ENCODE measurements around the gene TRIM4. TPM values are rescaled to one million over a fixed set of nuclear protein-coding genes. Genes with fewer than 3 reads are reported as not detected.
"Not testable (repeated sequence)": the region's sequence is repeated elsewhere in the genome, so short reads cannot be mapped to it uniquely, and the experiment has no call there.

Gene TRIM4
- 34.0 and 35.8 TPM in 2 replicates for total RNA-seq (2021)
- percentile 84 among the genes with signal in this experiment for Bru-seq, nascent RNA
- percentile 85 among the genes with signal in this experiment for BruChase-seq, experiment 1, labeled RNA remaining after a 2-hour chase
- BruChase-seq, experiment 2, labeled RNA remaining after a 6-hour chase = percentile 74 among the genes with signal in this experiment
- long read RNA-seq, transcript TRIM4-202 (6 exons, 1,942 nt) = minor isoform, 13 of 55 reads
- long read RNA-seq, transcript TRIM4-201 (6 exons, 3,374 nt) = major isoform, 26 of 55 reads
- long read RNA-seq, partial matches to known transcripts = 4 of 55 reads
- long read RNA-seq, other reads (novel, unspliced or antisense) = 11 of 55 reads

DNA sequence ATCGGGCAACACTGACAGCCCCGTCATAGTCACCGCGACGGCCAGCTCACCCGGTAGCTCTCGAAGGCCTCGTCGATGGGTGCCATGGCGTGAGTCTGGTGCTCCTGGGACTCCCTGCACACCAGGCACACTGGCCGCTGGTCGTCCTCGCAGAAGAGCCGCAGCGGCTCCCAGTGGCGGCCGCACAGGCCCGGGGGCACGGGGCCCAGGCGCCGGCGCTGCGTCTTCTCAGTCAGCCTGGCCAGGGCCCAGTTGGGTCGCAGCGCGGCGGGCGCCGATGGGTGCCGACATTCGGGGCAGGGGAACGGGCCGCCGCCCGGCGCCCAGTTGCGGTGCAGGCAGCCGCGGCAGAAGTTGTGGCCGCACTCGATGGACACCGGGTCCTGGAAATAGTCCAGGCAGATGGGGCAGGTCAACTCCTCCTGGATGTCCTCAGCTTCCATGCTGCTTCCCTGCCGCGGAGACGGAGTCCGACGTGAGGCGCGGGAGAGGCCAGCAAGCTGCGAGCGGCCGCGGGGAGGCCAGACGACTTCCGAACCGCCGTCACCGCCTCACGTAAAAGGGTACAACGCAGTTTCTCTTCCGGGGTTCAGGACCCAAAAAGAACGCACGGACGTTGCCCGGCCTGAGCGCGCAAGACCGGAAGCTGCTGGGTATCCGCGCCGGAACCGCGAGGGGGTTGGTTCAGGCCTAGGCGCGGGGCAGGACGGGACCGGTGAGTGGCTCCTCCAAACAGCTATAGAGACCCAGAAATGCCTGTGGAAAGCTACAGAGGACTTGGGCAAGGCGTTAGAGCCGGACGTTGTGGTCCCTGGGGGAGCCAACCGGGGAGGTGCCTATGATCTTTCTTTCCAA is at the start of gene TRIM4:
Gene TRIM4, minus strand, starts transcription at position 572 of the 855 bp plus-strand sequence. Its CDS starts 129 bp downstream, at position 443.
- TF ChIP-seq, protein P1, sequence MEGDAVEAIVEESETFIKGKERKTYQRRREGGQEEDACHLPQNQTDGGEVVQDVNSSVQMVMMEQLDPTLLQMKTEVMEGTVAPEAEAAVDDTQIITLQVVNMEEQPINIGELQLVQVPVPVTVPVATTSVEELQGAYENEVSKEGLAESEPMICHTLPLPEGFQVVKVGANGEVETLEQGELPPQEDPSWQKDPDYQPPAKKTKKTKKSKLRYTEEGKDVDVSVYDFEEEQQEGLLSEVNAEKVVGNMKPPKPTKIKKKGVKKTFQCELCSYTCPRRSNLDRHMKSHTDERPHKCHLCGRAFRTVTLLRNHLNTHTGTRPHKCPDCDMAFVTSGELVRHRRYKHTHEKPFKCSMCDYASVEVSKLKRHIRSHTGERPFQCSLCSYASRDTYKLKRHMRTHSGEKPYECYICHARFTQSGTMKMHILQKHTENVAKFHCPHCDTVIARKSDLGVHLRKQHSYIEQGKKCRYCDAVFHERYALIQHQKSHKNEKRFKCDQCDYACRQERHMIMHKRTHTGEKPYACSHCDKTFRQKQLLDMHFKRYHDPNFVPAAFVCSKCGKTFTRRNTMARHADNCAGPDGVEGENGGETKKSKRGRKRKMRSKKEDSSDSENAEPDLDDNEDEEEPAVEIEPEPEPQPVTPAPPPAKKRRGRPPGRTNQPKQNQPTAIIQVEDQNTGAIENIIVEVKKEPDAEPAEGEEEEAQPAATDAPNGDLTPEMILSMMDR (conservative IDR thresholded peaks at IDR 0.05) = no peak; the same call in 1 of the 2 replicates
- TF ChIP-seq EZH2 (IDR thresholded peaks at IDR 0.05; ENCODE audit: low read depth) = no peak
- Histone ChIP-seq H3K9me3 (ENCODE audit: insufficient read depth, low read depth) (no peaks in the 10 kb centered on the region), H3K4me1 (replicated peaks; ENCODE audit: insufficient read depth) (peaks cover 16% of the 10 kb centered on the region), H3K4me2 (peak within 1 kb of the TSS; percentile 91), H3K4me3 (peak within 1 kb of the TSS; percentile 97), H3K79me2 (ENCODE audit: low read depth) (peaks cover 47% of the 10 kb centered on the region), H3K27me3 (ENCODE audit: insufficient read depth, low read depth) (no peaks in the 10 kb centered on the region), H3K27ac (peak within 1 kb of the TSS; percentile 65), H3K9me2 (ENCODE audit: insufficient read depth) (no peaks in the 10 kb centered on the region), H2AFZ (peak within 1 kb of the TSS; percentile 96), H3K36me3 (ENCODE audit: low read depth) (peaks cover 9% of the 10 kb centered on the region), H3F3A (ENCODE audit: insufficient read depth, low read depth) (peaks cover 24% of the 10 kb centered on the region; the same call in 1 of the 2 replicates), H4K20me1 (ENCODE audit: insufficient read depth) (peaks cover 21% of the 10 kb centered on the region)
- DNase-seq = peak; percentile 79 to 91
- TSS peak; percentile 68 for BruUV-seq (replicated peaks)
- POLR2A ChIA-PET (ENCODE audit: unreplicated experiment) = interaction anchor here (0.6 to 1.0 kb wide), 7 partner anchors 11 to 787 kb away, joined by 3 to 7 read pairs (median 3); partner anchors contain the start of genes ATP5MF and POP7
- CTCF ChIA-PET = interaction anchor here (0.6 to 1.4 kb wide), 5 partner anchors 11 to 287 kb away, joined by 3 to 4 read pairs (median 4); no protein-coding TSS in a partner anchor
- intact Hi-C loops (cut with micrococcal nuclease; ENCODE audit: unreplicated experiment) = loop anchor here (2.0 kb wide), 1 partner anchor 162 kb away; the partner anchor contains the start of gene ZNF3

GRCh38 chr7:99958564-99959227 is 39.4 kb upstream of the TRIM4 start:
- Histone ChIP-seq H3K27me3 (ENCODE audit: insufficient read depth, low read depth) (peaks cover 53% of the 10 kb centered on the region), H3K4me2 (no peak overlapping the region), H3K79me2 (ENCODE audit: low read depth) (no peaks in the 10 kb centered on the region), H3K4me1 (replicated peaks; ENCODE audit: insufficient read depth) (peaks cover 12% of the 10 kb centered on the region), H4K20me1 (ENCODE audit: insufficient read depth) (no peaks in the 10 kb centered on the region), H3K36me3 (ENCODE audit: low read depth) (no peaks in the 10 kb centered on the region), H3K4me3 (no peak overlapping the region), H3K9me3 (ENCODE audit: insufficient read depth, low read depth) (no peaks in the 10 kb centered on the region), H3F3A (ENCODE audit: insufficient read depth, low read depth) (peaks cover 15% of the 10 kb centered on the region), H3K27ac (no peak overlapping the region), H3K9me2 (ENCODE audit: insufficient read depth) (no peaks in the 10 kb centered on the region), H2AFZ (no peak overlapping the region)
- POLR2A ChIA-PET (ENCODE audit: unreplicated experiment) = no interaction called here
- intact Hi-C loops (cut with micrococcal nuclease; ENCODE audit: unreplicated experiment) = no loop called here
- CTCF ChIA-PET = no interaction called here
- no TSS peak for BruUV-seq (replicated peaks)
- DNase-seq = no peak
- TF ChIP-seq, protein P1 (conservative IDR thresholded peaks at IDR 0.05) = no peak
- TF ChIP-seq EZH2 (IDR thresholded peaks at IDR 0.05; ENCODE audit: low read depth) = no peak

- Histone ChIP-seq H3K27ac (peak overlapping the region; percentile 22), H3K4me2 (peak overlapping the region; percentile 51), H3K27me3 (ENCODE audit: insufficient read depth, low read depth) (peaks cover 18% of the 10 kb centered on the region; the same call in 1 of the 2 replicates), H2AFZ (no peak overlapping the region), H3K4me3 (no peak overlapping the region), H3K79me2 (ENCODE audit: low read depth) (no peaks in the 10 kb centered on the region), H3K4me1 (replicated peaks; ENCODE audit: insufficient read depth) (peaks cover 12% of the 10 kb centered on the region), H4K20me1 (ENCODE audit: insufficient read depth) (no peaks in the 10 kb centered on the region), H3F3A (ENCODE audit: insufficient read depth, low read depth) (peaks cover 19% of the 10 kb centered on the region), H3K9me2 (ENCODE audit: insufficient read depth) (no peaks in the 10 kb centered on the region), H3K36me3 (ENCODE audit: low read depth) (no peaks in the 10 kb centered on the region), H3K9me3 (ENCODE audit: insufficient read depth, low read depth) (0 out of 2 replicates have a peak, but pooled peaks cover 6% of the 10 kb centered on the region)
- DNase-seq = peak; percentile 79 to 88
- no TSS peak for BruUV-seq (replicated peaks)
- POLR2A ChIA-PET (ENCODE audit: unreplicated experiment) = interaction anchor here (0.5 to 0.7 kb wide), 7 partner anchors 41 to 897 kb away, joined by 3 to 10 read pairs (median 5); partner anchors contain the start of gene SLC12A9
- CTCF ChIA-PET = interaction anchor here (0.7 to 0.8 kb wide), 4 partner anchors 36 to 98 kb away, joined by 3 to 13 read pairs (median 6); no protein-coding TSS in a partner anchor
- TF ChIP-seq, protein P1 (conservative IDR thresholded peaks at IDR 0.05) = no peak
- TF ChIP-seq EZH2 (IDR thresholded peaks at IDR 0.05; ENCODE audit: low read depth) = no peak
- intact Hi-C loops (cut with micrococcal nuclease; ENCODE audit: unreplicated experiment) = no loop called here
These were observed 35.9 kb upstream of the TRIM4 start for GRCh38 chr7:99955247-99955646.

DNA sequence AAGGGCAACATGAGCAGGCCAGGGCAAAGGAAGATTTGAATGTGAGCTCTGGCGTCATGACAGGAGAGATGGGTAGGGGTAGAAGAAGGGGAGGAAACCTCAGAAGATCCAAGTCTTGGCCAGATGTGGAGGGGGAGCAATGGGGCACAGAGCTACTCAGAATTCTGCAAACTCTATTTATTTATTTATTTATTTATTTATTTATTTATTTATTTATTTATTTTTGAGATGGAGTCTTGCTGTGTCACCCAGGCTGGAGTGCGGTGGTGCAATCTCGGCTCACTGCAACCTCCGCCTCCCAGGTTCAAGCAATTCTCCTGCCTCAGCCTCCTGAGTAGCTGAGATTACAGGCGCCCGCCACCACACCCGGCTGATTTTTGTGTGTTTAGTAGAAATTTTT is 35.3 kb upstream of the TRIM4 start:
- H3K4me3 ChIP-seq; DNase-seq; intact Hi-C loops (cut with micrococcal nuclease; ENCODE audit: unreplicated experiment); H3K9me2 ChIP-seq (ENCODE audit: insufficient read depth); H3K9me3 ChIP-seq (ENCODE audit: insufficient read depth, low read depth); H3K79me2 ChIP-seq (ENCODE audit: low read depth); H3K36me3 ChIP-seq (ENCODE audit: low read depth); BruUV-seq (replicated peaks); H3K4me2 ChIP-seq; H3K27ac ChIP-seq; H4K20me1 ChIP-seq (ENCODE audit: insufficient read depth); H2AFZ ChIP-seq: not testable (repeated sequence)
- CTCF ChIA-PET = interaction anchor here (0.6 kb wide), 1 partner anchor 1013 kb away, joined by 10 read pairs; no protein-coding TSS in a partner anchor
- H3K4me1 ChIP-seq (replicated peaks; ENCODE audit: insufficient read depth) = peaks cover 12% of the 10 kb centered on the region
- POLR2A ChIA-PET (ENCODE audit: unreplicated experiment) = interaction anchor here (0.5 to 0.6 kb wide), 2 partner anchors 90 to 128 kb away, joined by 3 to 5 read pairs; no protein-coding TSS in a partner anchor
- 0 out of 2 replicates have a peak, but pooled peaks cover 12% of the 10 kb centered on the region for H3K27me3 ChIP-seq (ENCODE audit: insufficient read depth, low read depth)
- peaks cover 19% of the 10 kb centered on the region for H3F3A ChIP-seq (ENCODE audit: insufficient read depth, low read depth)
